Measurements from ENCODE around the gene RIMS4. TPM values are rescaled to one million over a fixed set of nuclear protein-coding genes. Genes with fewer than 3 reads are reported as not detected.

Gene RIMS4
- polyA plus RNA-seq, 1 experiment = not detected

- POLR2A ChIA-PET = no interaction called here
- Histone ChIP-seq H3K27me3 (ENCODE audit: control insufficient read depth, insufficient read depth, low read length) (peaks cover 14% of the 10 kb centered on the region), H3K36me3 (ENCODE audit: control insufficient read depth, insufficient read depth, low read length) (no peaks in the 10 kb centered on the region), H3K4me3 (ENCODE audit: low read depth, low read length) (no peak overlapping the region)
- CTCF ChIA-PET = interaction anchor here (0.8 to 1.2 kb wide), 4 partner anchors 8 to 74 kb away, joined by 3 read pairs; no protein-coding TSS in a partner anchor
- no peak for DNase-seq (ENCODE audit: low read depth)
- no peak for TF ChIP-seq CTCF (IDR thresholded peaks at IDR 0.05; ENCODE audit: insufficient read depth, low read depth, low read length)
Measured at GRCh38 chr20:44832724-44833123, 22.4 kb upstream of the RIMS4 start.

DNA sequence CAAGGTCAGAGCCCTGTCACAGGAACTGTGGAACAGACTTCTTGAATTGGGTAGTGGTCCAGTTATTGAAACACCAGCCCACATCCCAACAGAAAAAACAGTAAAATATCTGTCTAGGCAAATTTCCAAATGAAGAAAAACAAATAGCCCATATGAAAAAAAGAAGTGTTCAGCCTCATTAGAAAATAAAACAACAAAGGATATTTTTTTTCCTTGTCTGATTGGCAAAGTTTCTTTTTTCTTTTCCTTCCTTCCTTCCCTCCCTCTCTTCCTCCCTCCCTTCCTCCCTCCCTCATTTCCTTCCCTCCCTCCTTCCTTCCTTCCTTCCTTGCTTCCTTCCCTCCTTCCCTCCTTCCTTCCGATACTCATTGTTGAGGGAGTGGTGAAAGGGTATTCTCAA is 20.6 kb upstream of the RIMS4 start:
- ChIA-PET CTCF (no interaction called here), POLR2A (no interaction called here)
- DNase-seq (ENCODE audit: low read depth) = no peak
- Histone ChIP-seq H3K27me3 (ENCODE audit: control insufficient read depth, insufficient read depth, low read length) (peaks cover 12% of the 10 kb centered on the region), H3K36me3 (ENCODE audit: control insufficient read depth, insufficient read depth, low read length) (no peaks in the 10 kb centered on the region), H3K4me3 (ENCODE audit: low read depth, low read length) (no peak overlapping the region)
- no peak for TF ChIP-seq CTCF (IDR thresholded peaks at IDR 0.05; ENCODE audit: insufficient read depth, low read depth, low read length)

- CTCF ChIA-PET = no interaction called here
Measured at GRCh38 chr20:44830523-44830922, 20.2 kb upstream of the RIMS4 start.

GRCh38 chr20:44829688-44830087 is 19.3 kb upstream of the RIMS4 start:
- Histone ChIP-seq H3K4me3 (ENCODE audit: low read depth, low read length) (no peak overlapping the region), H3K36me3 (ENCODE audit: control insufficient read depth, insufficient read depth, low read length) (no peaks in the 10 kb centered on the region), H3K27me3 (ENCODE audit: control insufficient read depth, insufficient read depth, low read length) (peaks cover 12% of the 10 kb centered on the region)
- POLR2A ChIA-PET = no interaction called here
- CTCF ChIA-PET = interaction anchor here (0.6 kb wide), 1 partner anchor 48 kb away, joined by 4 read pairs; no protein-coding TSS in a partner anchor
- no peak for DNase-seq (ENCODE audit: low read depth)
- no peak for TF ChIP-seq CTCF (IDR thresholded peaks at IDR 0.05; ENCODE audit: insufficient read depth, low read depth, low read length)

More at GRCh38 chr20:44830523-44830922, 20.2 kb upstream of the RIMS4 start:
- no peaks in the 10 kb centered on the region for H3K36me3 ChIP-seq (ENCODE audit: control insufficient read depth, insufficient read depth, low read length)
- no peak for DNase-seq (ENCODE audit: low read depth)
- TF ChIP-seq CTCF (IDR thresholded peaks at IDR 0.05; ENCODE audit: insufficient read depth, low read depth, low read length) = no peak
- H3K4me3 ChIP-seq (ENCODE audit: low read depth, low read length) = no peak overlapping the region
- peaks cover 14% of the 10 kb centered on the region for H3K27me3 ChIP-seq (ENCODE audit: control insufficient read depth, insufficient read depth, low read length)
- POLR2A ChIA-PET = no interaction called here

DNA sequence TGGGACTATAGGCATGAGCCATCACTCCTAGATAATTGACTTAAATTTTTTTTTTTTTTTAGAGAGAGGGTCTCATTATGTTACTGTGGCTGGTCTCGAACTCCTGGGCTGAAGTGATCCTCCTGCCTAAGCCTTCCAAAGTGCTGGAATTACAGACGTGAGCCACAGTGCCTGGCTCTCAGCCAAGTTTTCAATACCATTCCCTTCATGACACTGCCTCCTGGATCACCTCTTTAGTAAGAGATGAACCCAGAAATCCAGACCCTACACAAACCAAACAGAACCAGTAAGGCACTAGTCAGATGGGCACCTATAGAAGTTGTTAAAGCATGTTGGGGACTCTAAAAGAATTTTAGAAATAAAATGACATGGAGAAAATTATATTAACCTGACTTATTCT is 18.3 kb upstream of the RIMS4 start:
- H3K27me3 ChIP-seq (ENCODE audit: control insufficient read depth, insufficient read depth, low read length) = peaks cover 13% of the 10 kb centered on the region
- no peak overlapping the region for H3K4me3 ChIP-seq (ENCODE audit: low read depth, low read length)
- DNase-seq (ENCODE audit: low read depth) = no peak
- no peak for TF ChIP-seq CTCF (IDR thresholded peaks at IDR 0.05; ENCODE audit: insufficient read depth, low read depth, low read length)
- ChIA-PET POLR2A (no interaction called here), CTCF (no interaction called here)
- H3K36me3 ChIP-seq (ENCODE audit: control insufficient read depth, insufficient read depth, low read length) = no peaks in the 10 kb centered on the region
